Endodermal cell (in vitro differentiated cells): ENCODE data around the gene TRIM44. TPM values are rescaled to one million over a fixed set of nuclear protein-coding genes. Genes with fewer than 3 reads are reported as not detected.
A peak's percentile ranks its signal among the peaks of the same experiment; 100 is the strongest.

Source experiments
- DNase-seq: peaks from one replicate; pipeline ENCODE4 v3.0.0-alpha.2; 2017
- H3K27ac ChIP-seq: 2 replicates; pipeline ENCODE4 v1.5.1; 2013; ENCODE audit warnings: mild to moderate bottlenecking, low read depth, low read length, moderate library complexity
- H3K27me3 ChIP-seq: 2 replicates; pipeline ENCODE4 v1.6.1; 2013; ENCODE audit warnings: mild to moderate bottlenecking, low read length, moderate library complexity; ENCODE audit not compliant: insufficient read depth, control insufficient read depth, poor library complexity, severe bottlenecking
- H3K36me3 ChIP-seq: 2 replicates; pipeline ENCODE4 v1.7.0; 2013; ENCODE audit warnings: mild to moderate bottlenecking, low read length, moderate library complexity; ENCODE audit not compliant: control insufficient read depth, insufficient read depth
- H3K4me1 ChIP-seq: one replicate; pipeline ENCODE4 v1.7.0; 2013; ENCODE audit warnings: low read length; ENCODE audit not compliant: control insufficient read depth, insufficient read depth
- H3K4me3 ChIP-seq: 2 replicates; pipeline ENCODE4 v1.5.1; 2013; ENCODE audit warnings: mild to moderate bottlenecking, low read length, moderate library complexity
- H3K9ac ChIP-seq: 2 replicates; pipeline ENCODE4 v1.6.1; 2013; ENCODE audit warnings: mild to moderate bottlenecking, low read length, moderate library complexity; ENCODE audit not compliant: poor library complexity, severe bottlenecking; ENCODE audit errors: extremely low read depth
- H3K9me3 ChIP-seq: 2 replicates; pipeline ENCODE4 v1.6.1; 2013; ENCODE audit warnings: mild to moderate bottlenecking, low read length, moderate library complexity; ENCODE audit not compliant: control insufficient read depth
- H3K27ac Mint-ChIP-seq: 2 replicates; pipeline ENCODE4 v1.8.0; 2020; ENCODE audit warnings: mixed read lengths
- H3K27me3 Mint-ChIP-seq: 2 replicates; pipeline ENCODE4 v1.8.0; 2021; ENCODE audit warnings: mild to moderate bottlenecking, mixed read lengths; ENCODE audit not compliant: insufficient read depth
- H3K36me3 Mint-ChIP-seq: 2 replicates; pipeline ENCODE4 v1.8.0; 2020; ENCODE audit warnings: low read depth, mixed read lengths
- H3K4me1 Mint-ChIP-seq: 2 replicates; pipeline ENCODE4 v1.8.0; 2020; ENCODE audit warnings: mixed read lengths
- H3K4me3 Mint-ChIP-seq: 2 replicates; pipeline ENCODE4 v1.8.0; 2020; ENCODE audit warnings: mild to moderate bottlenecking, moderate library complexity, mixed read lengths
- H3K9me3 Mint-ChIP-seq: 2 replicates; pipeline ENCODE4 v1.8.0; 2020; ENCODE audit warnings: mild to moderate bottlenecking, mixed read lengths
- WGBS, 2 experiments: methylation state at CpG; one replicate each; pipeline versions ENCODE4 v1.1.5 to v1.1.7; 2013; ENCODE audit warnings: missing lambda C conversion rate in 2 of 2, mixed read lengths in 1 of 2; ENCODE audit not compliant: insufficient coverage in 1 of 2, insufficient read length in 1 of 2; 5-methylcytosine and 5-hydroxymethylcytosine counted together
- total RNA-seq, 2 donors: library from RNA; stranded (reverse); fragmentation: NEBNext Ultra II Directional in 1 of 2; extraction: Animal tissue kit (Norgen Biotek cat#: 25700) in 1 of 2; gene quantifications; 2 replicates in 1 of 2; 3 replicates in 1 of 2; pipeline ENCODE4 v1.2.1, GENCODE V29; 2021
- TF ChIP-seq, protein P1 (sequence below): fragments of 200-600 bp; sonication (generic); conservative IDR thresholded peaks from 2 replicates; pipeline ENCODE4 v1.5.0; 2021; ENCODE audit warnings: antibody characterized with exemption, mild to moderate bottlenecking

TRIM44 gene
- total RNA-seq, 2 donors from 2014 or later = 48.5 to 63.8 TPM

DNA sequence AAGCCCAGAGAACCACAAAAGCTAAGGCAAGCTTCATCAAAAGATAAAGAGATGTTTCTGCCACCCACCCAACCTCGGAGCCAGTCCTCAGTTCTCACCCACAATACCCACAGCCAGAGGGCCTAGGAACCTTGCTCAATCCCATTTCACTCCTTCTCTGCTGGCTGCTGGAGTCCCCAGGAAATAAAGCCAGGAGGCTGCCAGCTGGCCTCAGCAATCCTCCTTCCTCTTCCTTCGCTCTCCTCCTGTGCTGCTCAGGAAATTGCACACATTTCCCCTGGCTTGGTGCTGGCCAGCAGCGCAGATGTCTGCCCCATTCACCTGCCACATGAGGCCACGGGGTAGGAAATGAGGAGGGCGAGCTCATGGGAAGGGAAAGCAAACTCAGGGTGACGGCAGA, 189.5 kb downstream of the TRIM44 start:
- DNase-seq = peak; percentile 30
- Histone ChIP-seq H3K4me1 (no peaks in the 10 kb centered on the region), H3K9ac (no peak overlapping the region), H3K9me3 (no peaks in the 10 kb centered on the region), H3K27me3 (peaks cover 8% of the 10 kb centered on the region), H3K27ac (no peak overlapping the region), H3K4me3 (no peak overlapping the region), H3K36me3 (no peaks in the 10 kb centered on the region)
- 80 to 91% methylated on average over 1 to 6 of the region's 6 CpGs for WGBS, 2 experiments
- H3K27ac Mint-ChIP-seq = no peak overlapping the region
- H3K4me1 Mint-ChIP-seq = no peaks in the 10 kb centered on the region
- H3K9me3 Mint-ChIP-seq = no peaks in the 10 kb centered on the region
- no peak overlapping the region for H3K4me3 Mint-ChIP-seq
- no peaks in the 10 kb centered on the region for H3K36me3 Mint-ChIP-seq
- H3K27me3 Mint-ChIP-seq = peaks cover 8% of the 10 kb centered on the region
- TF ChIP-seq, protein P1, sequence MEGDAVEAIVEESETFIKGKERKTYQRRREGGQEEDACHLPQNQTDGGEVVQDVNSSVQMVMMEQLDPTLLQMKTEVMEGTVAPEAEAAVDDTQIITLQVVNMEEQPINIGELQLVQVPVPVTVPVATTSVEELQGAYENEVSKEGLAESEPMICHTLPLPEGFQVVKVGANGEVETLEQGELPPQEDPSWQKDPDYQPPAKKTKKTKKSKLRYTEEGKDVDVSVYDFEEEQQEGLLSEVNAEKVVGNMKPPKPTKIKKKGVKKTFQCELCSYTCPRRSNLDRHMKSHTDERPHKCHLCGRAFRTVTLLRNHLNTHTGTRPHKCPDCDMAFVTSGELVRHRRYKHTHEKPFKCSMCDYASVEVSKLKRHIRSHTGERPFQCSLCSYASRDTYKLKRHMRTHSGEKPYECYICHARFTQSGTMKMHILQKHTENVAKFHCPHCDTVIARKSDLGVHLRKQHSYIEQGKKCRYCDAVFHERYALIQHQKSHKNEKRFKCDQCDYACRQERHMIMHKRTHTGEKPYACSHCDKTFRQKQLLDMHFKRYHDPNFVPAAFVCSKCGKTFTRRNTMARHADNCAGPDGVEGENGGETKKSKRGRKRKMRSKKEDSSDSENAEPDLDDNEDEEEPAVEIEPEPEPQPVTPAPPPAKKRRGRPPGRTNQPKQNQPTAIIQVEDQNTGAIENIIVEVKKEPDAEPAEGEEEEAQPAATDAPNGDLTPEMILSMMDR = no peak

DNA sequence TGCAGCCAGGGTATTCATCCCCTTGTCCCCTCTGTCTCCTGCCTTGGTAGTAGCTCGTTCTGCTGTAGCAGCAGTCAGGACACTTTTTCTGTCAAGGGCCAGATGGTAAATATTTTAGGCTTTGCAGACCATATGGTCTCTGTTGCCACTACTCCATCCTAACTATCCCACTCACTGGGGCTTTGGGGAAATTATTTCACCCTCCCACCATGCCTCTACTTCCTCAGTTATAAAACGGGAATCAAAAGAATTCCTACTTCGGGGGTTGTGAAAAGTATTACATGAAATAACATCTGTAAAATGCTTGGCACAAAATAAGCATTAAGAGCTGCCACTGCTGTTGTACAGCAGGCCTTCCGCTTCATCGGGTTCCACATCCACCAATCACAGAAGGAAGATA, 191.4 kb downstream of the TRIM44 start:
- H3K4me3 Mint-ChIP-seq = no peak overlapping the region
- Histone ChIP-seq H3K4me3 (no peak overlapping the region), H3K9me3 (no peaks in the 10 kb centered on the region), H3K27me3 (no peaks in the 10 kb centered on the region), H3K9ac (no peak overlapping the region), H3K4me1 (no peaks in the 10 kb centered on the region), H3K27ac (no peak overlapping the region), H3K36me3 (no peaks in the 10 kb centered on the region)
- peaks cover 2% of the 10 kb centered on the region for H3K27me3 Mint-ChIP-seq
- TF ChIP-seq, protein P1 = no peak
- peak; percentile 17 for DNase-seq
- 94% methylated on average over 5 of the region's 5 CpGs; no CpG with 5 or more reads in 1 of the 2 experiments for WGBS, 2 experiments
- H3K4me1 Mint-ChIP-seq = no peaks in the 10 kb centered on the region
- H3K9me3 Mint-ChIP-seq = no peaks in the 10 kb centered on the region
- H3K36me3 Mint-ChIP-seq = no peaks in the 10 kb centered on the region
- no peak overlapping the region for H3K27ac Mint-ChIP-seq

DNA sequence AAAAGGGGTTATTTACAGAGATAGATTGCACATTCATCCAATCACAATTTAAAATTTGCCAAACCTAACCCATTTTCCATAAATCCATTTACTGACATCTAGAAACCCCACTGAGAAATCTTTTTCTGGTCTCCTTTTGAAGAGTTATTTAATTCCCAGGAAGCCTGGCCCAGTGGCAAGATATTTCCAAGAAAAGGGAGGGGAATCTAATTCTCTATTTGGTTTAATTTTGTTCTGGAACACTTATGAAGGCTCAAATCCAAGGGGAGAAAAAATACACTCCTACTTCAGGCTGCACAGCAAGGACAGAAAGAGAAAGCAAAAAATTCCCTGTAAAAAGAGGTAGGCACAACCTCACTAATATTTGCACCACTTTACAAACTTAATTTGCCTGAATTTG, 193.1 kb downstream of the TRIM44 start:
- Mint-ChIP-seq H3K4me1 (no peaks in the 10 kb centered on the region), H3K4me3 (no peak overlapping the region), H3K27me3 (no peaks in the 10 kb centered on the region), H3K36me3 (no peaks in the 10 kb centered on the region), H3K9me3 (no peaks in the 10 kb centered on the region), H3K27ac (no peak overlapping the region)
- H3K9ac ChIP-seq = no peak overlapping the region
- no peak for DNase-seq
- no peaks in the 10 kb centered on the region for H3K36me3 ChIP-seq
- no peaks in the 10 kb centered on the region for H3K27me3 ChIP-seq
- TF ChIP-seq, protein P1 = no peak
- no peak overlapping the region for H3K4me3 ChIP-seq
- H3K4me1 ChIP-seq = no peaks in the 10 kb centered on the region
- no peaks in the 10 kb centered on the region for H3K9me3 ChIP-seq
- H3K27ac ChIP-seq = no peak overlapping the region
